ENCODE measurements around the gene CLDN15.

The CLDN15 gene

GRCh38 chr7:101243646-101244374 lies 6.2 kb upstream of the CLDN15 start:
- no peak for DNase-seq (ENCODE audit: low spot score)

- DNase-seq (ENCODE audit: low spot score), result no peak
These were observed 4.1 kb upstream of the CLDN15 start for GRCh38 chr7:101241443-101242349.

- no peak for DNase-seq (ENCODE audit: low spot score)
These were observed 3.4 kb upstream of the CLDN15 start for GRCh38 chr7:101241015-101241363.

- no peak for DNase-seq (ENCODE audit: low spot score)
These were observed 2.8 kb upstream of the CLDN15 start for GRCh38 chr7:101240226-101241014.

GRCh38 chr7:101239951-101240220 lies 2.3 kb upstream of the CLDN15 start:
- DNase-seq (ENCODE audit: low spot score), result no peak

GRCh38 chr7:101239191-101239950 lies 1.8 kb upstream of the CLDN15 start:
- no peak for DNase-seq (ENCODE audit: low spot score)

DNA sequence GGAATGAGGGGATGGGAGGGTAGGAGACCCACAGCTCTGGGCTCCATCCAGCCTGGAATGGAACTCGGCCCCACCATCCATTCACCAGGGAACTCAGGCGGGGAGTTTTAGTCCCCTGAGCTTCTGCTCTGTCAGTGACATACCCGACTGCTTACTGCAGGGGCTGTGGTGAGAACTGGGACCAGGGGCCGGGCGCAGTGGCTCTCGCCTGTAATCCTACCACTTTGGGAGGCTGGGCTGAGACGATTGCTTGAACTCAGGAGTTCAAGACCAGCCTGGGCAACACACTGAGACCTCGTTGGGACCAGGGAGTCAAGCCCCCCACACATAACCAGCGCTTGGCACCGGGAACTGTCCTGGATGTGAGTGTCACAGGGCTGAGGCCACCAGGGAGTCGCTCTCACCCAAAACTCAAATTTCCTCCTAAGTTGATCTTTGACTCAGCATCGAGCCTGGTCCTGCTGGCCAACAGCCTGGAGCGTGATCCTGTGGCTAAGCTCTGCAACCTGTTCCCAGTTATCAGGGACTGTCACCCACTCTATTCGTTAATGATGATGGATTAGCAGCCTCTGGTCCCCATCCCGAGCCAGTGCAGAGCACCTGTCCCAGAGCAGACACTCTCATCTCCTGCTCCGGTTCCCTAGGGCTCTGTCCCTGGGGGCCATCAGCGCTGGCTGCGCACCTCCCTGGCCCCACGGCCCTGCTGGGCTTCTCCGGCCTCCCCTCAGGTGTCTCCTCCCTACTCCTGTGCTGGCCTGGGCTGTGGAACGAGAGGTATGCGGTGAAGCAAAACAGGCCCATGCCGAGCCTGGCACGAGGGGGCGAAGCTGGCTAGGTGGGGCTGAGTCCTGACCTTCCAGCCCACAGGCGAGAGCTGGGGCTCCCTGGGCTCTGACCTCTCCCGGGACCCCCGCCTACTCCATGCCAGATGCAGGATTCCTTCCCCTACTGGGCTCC lies 902 bp upstream of the CLDN15 start:
- no peak for DNase-seq (ENCODE audit: low spot score)

DNA sequence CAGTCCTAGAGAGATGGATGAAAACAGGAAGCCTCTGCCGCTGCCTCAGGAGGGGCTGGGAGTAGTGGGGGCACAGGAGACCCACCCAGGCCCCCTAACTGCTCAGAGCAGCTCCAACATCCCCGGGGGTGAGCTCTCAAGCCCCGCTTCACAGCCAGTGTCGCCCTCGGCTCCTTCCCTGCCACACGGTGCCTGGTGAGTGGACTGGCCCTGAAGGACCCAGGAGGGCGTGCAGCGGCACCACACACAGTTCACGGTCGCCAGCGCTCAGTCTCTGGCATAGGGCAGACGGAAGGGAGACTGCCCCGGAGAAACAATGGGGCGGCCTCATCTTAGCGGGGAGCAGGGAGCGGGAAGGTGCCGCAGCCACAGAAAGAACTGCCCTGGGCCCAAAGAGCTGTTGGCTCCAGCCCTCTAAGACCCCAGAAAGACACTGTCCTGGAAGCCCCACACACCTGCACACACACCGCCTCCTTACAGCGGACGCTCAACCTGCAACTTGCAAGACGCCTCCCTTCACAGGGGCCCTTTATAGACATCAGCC lies 1.2 kb downstream of the CLDN15 start:
- no peak for DNase-seq (ENCODE audit: low spot score)

GRCh38 chr7:101235522-101235921 lies 2.1 kb downstream of the CLDN15 start:
- DNase-seq (ENCODE audit: low spot score), result no peak

DNA sequence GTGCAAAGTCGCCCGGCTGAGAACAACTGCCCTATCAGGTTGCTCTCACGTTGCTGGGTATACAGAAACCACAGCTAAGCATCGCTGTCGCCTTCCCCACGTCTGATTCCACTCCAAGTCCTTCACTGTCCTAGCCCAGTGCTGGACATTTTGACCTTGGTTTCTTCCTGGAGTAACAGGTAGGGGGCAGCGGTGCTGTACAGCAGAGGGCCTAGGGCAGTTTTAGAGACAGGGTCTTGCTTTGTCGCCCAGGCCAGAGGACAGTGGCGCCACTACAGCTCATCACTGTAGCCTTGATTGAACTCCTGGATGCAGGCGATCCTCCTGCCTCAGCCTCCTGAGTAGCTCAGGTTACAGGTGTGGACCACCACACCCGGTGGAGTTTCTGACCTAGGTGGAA lies 2.6 kb downstream of the CLDN15 start:
- DNase-seq (ENCODE audit: low spot score), result no peak

- no peak for DNase-seq (ENCODE audit: low spot score)
These were observed 3.0 kb downstream of the CLDN15 start for GRCh38 chr7:101234636-101235035.

- no peak for DNase-seq (ENCODE audit: low spot score)
These were observed 3.6 kb downstream of the CLDN15 start for GRCh38 chr7:101233907-101234547.

DNA sequence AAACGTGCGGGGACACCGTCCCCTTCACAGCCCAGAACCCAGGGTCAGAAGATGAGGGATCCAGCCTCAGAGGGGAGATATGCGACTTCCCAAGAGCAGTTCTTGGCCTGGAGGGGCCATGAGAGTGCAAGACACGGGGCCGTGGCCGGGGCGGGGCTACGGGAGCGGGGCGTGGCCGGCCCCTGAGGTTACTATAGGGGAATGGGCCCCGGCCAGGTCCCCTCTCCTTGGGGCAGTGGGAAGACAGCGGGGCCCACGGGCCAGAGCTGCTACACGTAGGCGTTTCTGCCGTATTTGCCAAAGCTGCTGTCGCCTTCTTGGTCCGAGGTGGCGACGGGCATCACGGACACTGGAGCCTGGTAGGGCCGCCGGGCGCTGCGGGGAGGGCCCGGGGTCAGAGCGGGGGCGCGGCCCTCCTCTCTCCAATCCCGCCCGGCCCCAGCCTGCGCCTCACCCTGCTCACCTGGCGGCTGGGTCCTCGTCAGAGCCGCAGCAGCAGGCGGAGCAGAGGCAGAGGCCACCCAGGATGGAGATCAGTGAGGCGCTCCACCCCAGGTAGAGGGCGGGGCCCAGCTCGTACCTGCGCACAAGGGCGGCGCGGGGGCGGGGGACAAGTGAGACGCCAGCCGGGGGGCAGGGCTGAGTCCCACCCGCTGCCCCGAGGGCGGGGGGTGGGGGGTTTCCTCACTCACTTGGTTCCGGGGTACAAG lies 5.3 kb downstream of the CLDN15 start:
- no peak for DNase-seq (ENCODE audit: low spot score)

GRCh38 chr7:101231644-101232043 lies 6.0 kb downstream of the CLDN15 start:
- DNase-seq (ENCODE audit: low spot score), result no peak

DNA sequence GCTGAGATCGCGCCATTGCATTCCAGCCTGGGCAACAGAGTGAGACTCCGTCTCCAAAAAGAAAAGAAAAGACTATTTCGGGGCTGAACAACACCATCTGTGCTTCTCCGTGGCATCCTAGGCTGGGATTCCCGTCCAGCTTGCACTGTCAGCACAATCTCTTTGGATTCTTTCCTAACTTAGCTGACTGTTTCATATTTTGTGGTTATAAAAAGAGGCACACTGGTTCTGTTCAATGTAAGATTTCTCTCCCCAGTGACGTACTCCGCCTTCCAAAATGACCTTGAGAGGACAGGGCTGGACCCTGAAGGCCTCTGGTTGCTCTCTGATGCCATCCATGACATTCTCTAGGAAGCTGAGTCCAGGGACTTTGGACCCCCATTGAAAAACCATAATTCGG lies 10.9 kb downstream of the CLDN15 start:
- no peak for DNase-seq (ENCODE audit: low spot score)

- no peak for DNase-seq (ENCODE audit: low spot score)
These were observed 12.0 kb downstream of the CLDN15 start for GRCh38 chr7:101225650-101226049.

- no peak for DNase-seq (ENCODE audit: low spot score)
These were observed 14.1 kb downstream of the CLDN15 start for GRCh38 chr7:101223528-101223927.

- DNase-seq (ENCODE audit: low spot score), result no peak
These were observed 15.2 kb downstream of the CLDN15 start for GRCh38 chr7:101222275-101222830.

- no peak for DNase-seq (ENCODE audit: low spot score)
These were observed 17.3 kb downstream of the CLDN15 start for GRCh38 chr7:101220295-101220694.

Data from COLO829 (cell line).